ENCODE results near the gene ASCC2. TPM values are rescaled to one million over a fixed set of nuclear protein-coding genes. Genes with fewer than 3 reads are reported as not detected.
"Not testable (repeated sequence)": the region's sequence is repeated elsewhere in the genome, so short reads cannot be mapped to it uniquely, and the experiment has no call there.

Gene ASCC2
- total RNA-seq, 2 experiments from 2014 or later: 70.9 to 73.5 TPM

DNA sequence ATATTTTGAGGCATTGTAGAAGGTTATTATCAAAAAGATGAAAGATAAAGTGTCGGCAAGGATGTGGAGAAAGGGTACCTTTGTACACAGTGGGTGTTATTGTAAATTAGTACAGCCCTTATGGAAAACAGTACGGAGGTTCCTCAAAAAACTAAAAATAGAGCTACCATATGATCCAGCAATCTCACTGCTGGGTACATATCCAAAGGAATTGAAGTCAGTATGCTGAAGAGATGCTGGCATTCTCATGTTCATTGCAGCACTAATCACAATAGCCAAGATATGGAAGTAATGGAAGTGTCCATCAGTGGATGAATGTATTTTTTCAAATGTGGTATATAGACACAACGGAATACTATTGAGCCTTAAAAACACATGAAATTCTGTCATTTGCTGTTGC lies 29.8 kb upstream of the ASCC2 start:
- no peaks in the 10 kb centered on the region for H3K9me3 Mint-ChIP-seq
- no peaks in the 10 kb centered on the region for H3K36me3 Mint-ChIP-seq
- no peak for DNase-seq
- H3K4me3 Mint-ChIP-seq: no peak overlapping the region
- H3K27ac Mint-ChIP-seq: no peak overlapping the region
- H3K27me3 Mint-ChIP-seq: no peaks in the 10 kb centered on the region
- H3K4me1 Mint-ChIP-seq: peaks cover 5% of the 10 kb centered on the region

DNA sequence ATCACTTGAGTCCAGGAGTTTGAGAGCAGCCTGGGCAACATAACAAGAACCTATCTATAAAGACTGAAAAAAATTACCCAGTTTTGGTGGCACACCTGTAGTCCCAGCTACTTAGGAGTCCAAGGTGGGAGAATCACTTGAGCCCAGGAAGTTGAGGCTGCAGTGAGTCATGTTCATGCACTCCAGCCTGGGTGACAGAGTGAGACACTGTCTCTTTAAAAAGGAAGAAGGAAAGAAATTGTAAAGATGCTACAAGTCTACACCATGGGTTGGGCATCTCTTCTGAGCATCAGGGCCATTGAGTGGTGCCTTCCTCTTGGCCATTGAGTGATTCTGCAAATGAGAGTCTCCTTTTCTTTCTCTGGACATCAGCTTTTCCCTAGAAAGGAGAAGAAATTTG lies 29.2 kb upstream of the ASCC2 start:
- DNase-seq: no peak
- Mint-ChIP-seq H3K4me3 (no peak overlapping the region), H3K27me3 (no peaks in the 10 kb centered on the region), H3K27ac (no peak overlapping the region), H3K9me3 (no peaks in the 10 kb centered on the region), H3K4me1 (peaks cover 5% of the 10 kb centered on the region), H3K36me3 (no peaks in the 10 kb centered on the region)

DNA sequence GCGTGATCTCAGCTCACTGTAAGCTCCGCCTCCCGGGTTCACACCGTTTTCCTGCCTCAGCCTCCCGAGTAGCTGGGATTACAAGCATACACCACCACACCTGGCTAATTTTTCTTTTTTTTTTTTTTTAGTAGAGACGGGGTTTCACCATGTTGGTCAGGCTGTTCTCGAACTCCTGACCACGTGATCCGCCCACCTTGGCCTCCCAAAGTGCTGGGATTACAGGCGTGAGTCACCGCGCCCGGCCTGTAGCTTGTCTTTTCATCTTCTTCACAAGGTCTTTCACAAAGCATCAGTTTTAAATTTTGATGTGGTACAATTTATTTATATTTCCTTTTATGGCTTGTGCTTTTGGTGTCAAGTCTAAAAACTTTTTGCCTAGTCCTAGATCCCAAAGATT lies 27.5 kb upstream of the ASCC2 start:
- H3K36me3 Mint-ChIP-seq, H3K9me3 Mint-ChIP-seq, H3K27me3 Mint-ChIP-seq, H3K27ac Mint-ChIP-seq, H3K4me3 Mint-ChIP-seq, H3K4me1 Mint-ChIP-seq, DNase-seq: not testable (repeated sequence)

DNA sequence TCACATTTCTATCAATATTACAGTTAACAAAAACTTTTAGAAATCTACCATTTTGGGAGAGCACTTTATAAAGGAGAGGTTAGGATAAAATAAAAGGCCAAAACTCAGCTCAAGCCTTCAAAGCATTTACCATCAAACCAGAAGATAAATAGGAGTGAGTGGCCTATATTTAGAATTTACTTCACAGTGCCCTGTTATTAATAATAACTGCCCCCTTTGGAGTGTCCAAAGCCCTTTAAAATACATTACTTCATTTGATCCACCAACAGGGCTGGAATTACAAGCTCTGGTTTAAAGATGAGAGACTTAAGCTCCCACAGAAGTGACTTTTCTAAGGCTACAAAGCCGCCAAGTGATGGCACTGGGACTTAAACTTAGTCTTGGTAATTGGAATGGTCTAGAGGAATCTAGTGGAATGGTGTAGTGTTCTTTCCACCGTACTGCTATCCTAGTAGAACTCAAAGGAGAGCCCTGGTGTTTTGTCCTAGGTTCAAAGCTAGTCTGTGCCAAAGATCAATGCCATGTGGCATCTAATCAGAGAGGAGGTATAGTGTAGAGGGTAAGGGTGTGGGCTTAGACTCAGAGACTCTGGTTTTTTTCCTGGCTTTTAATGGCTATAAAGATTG lies 23.7 kb upstream of the ASCC2 start:
- Mint-ChIP-seq H3K9me3 (no peaks in the 10 kb centered on the region), H3K4me3 (no peak overlapping the region), H3K27me3 (no peaks in the 10 kb centered on the region), H3K27ac (no peak overlapping the region), H3K36me3 (no peaks in the 10 kb centered on the region), H3K4me1 (no peaks in the 10 kb centered on the region)
- no peak for DNase-seq

DNA sequence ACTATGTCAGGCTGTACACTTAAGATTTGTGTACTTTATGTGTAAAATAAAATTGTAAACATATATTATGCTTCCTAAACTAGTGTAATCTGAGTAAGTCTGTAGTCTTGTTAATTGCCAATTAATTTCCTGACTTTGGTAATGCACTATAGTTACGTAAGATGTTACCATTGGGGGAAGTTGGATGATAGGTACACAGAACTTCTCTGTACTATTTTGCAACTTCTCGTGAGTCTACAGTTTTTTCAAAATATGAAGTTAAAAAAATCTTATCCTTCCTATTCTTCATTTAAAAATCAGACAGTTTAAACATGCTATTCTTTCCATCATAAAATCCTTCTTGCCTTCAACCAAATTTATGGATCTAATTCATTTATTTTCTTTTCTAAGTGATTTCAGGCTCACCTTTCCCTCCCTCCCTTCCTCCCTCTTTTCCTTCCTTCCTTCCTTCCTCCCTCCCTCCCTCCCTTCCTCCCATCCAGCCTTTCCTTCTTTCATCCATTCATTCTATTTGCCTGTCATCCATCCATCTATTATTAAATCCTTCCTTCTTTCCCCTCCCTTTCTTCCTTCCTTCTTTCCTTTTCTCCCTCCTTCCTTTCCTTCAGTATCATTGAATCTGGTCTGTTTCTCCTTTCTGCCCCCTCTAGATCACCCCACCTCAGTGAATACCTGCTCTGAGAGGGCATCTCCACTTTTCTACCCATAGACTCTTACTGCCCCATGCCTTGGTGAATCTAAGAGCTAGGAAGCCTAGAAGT lies 22.1 kb upstream of the ASCC2 start:
- Mint-ChIP-seq H3K27me3 (no peaks in the 10 kb centered on the region), H3K9me3 (no peaks in the 10 kb centered on the region), H3K4me1 (no peaks in the 10 kb centered on the region), H3K4me3 (no peak overlapping the region), H3K27ac (no peak overlapping the region), H3K36me3 (no peaks in the 10 kb centered on the region)
- DNase-seq: no peak

DNA sequence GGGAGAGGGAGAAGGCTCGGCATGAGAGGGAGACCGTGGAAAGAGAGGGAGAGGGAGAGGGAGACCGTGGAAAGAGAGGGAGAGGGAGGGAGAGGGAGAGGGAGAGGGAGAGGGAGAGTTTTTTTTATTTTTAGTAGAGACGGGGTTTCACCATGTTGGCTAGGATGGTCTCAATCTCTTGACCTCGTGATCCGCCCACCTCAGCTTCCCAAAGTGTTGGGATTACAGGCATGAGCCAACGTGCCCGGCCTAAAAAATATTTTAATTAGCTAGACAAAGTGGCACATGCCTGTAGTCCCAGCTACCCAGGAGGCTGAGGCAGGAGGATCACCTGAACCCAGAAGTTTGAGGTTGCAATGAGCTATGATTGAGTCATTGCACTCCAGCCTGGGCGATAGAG lies 21.0 kb upstream of the ASCC2 start:
- H3K4me1 Mint-ChIP-seq, H3K4me3 Mint-ChIP-seq, H3K9me3 Mint-ChIP-seq, H3K36me3 Mint-ChIP-seq, H3K27ac Mint-ChIP-seq, DNase-seq, H3K27me3 Mint-ChIP-seq: not testable (repeated sequence)

DNA sequence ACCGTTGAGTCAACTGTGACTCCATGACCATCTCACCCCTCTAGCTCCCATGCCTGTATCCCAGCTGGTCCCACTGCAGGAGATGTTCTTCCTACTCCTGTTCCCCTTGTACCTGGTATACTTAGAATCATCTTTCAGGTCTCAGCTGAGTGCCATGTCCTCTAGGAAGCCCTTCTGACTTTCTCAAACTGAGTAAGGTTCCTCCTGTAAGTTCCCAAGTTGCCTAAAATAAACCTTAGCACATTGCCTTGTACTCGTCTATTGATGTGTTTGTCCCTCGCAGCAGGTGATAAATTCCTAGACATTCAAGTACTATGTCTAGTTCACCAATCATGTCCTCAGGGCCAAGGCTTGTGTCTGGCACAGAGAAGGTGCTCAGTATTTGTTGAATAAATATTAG lies 18.4 kb upstream of the ASCC2 start:
- no peak for DNase-seq

DNA sequence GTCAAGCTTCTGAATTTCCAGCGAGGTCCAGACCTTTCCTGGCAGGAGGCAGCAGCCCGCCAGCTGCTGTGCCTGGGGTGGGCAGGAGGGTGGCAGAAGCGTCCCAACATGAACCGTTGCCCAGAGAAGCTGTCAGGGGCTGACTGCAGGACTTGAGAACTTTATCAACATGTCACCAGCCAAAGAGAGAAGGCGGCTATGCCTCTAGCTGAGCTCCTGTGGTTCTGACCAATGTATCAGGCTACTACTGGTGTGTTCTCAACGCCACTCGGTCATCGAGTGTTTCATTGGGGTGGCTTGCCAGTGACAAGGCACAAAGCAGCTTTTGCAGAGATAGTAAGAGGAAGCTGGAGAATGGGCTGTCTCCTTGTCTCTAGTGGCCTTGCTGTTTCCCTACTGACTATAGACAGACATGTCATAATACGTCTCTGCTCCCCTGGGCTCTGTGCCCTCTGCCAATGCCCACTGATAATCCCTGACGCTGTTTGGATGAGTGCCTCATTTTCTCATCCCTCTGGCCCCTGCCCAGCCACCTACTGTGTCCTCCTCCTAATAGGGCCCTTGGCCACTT lies 17.6 kb upstream of the ASCC2 start:
- no peak overlapping the region for H3K4me3 Mint-ChIP-seq
- H3K4me1 Mint-ChIP-seq: no peaks in the 10 kb centered on the region
- no peaks in the 10 kb centered on the region for H3K27me3 Mint-ChIP-seq
- no peak for DNase-seq
- no peaks in the 10 kb centered on the region for H3K9me3 Mint-ChIP-seq
- no peaks in the 10 kb centered on the region for H3K36me3 Mint-ChIP-seq
- no peak overlapping the region for H3K27ac Mint-ChIP-seq

More for the DNA sequence above, 18.4 kb upstream of the ASCC2 start:
- H3K4me3 Mint-ChIP-seq: no peak overlapping the region
- H3K36me3 Mint-ChIP-seq: no peaks in the 10 kb centered on the region
- H3K4me1 Mint-ChIP-seq: no peaks in the 10 kb centered on the region
- no peaks in the 10 kb centered on the region for H3K27me3 Mint-ChIP-seq
- no peaks in the 10 kb centered on the region for H3K9me3 Mint-ChIP-seq
- no peak overlapping the region for H3K27ac Mint-ChIP-seq

DNA sequence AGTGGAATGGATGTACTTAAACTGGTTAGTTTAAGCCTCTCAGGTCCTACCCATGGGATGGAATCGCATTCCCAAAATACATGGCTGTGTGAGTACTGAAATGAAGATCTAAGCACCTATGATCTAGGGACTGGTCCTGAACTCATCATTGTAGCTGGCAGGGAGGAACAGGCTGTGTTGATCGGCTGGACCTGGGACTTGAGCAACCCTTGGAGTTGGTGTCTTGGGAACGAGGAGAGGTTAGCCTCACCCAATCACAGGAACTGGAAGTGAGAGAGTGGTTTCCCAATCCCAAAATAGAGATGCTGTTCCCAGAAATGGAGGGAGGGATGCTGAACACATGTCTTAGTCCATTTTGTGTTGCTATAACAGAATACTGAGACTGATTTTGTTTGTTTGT lies 16.4 kb upstream of the ASCC2 start:
- Mint-ChIP-seq H3K9me3 (no peaks in the 10 kb centered on the region), H3K27ac (no peak overlapping the region), H3K36me3 (no peaks in the 10 kb centered on the region), H3K4me1 (no peaks in the 10 kb centered on the region), H3K27me3 (no peaks in the 10 kb centered on the region), H3K4me3 (no peak overlapping the region)
- no peak for DNase-seq

DNA sequence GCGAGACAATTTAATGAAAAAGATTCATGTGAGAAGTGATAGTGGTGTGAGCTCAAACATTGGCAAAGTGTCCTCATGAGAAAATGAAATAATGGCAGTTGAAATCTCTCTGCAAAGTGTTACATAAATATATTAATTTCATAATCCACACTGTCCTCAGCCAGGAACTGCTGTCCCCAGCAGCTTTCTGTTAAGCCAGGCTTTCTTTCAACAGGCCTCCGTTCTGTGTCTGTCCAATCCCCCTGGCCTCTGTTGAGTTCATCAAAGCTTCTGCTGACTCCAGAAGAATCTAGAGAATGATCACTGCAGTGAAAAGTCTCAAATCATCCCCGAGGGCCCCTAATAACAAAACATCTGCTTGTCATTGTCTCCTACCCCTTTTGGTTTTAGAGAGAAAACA lies 10.0 kb upstream of the ASCC2 start:
- H3K4me3 Mint-ChIP-seq: no peak overlapping the region
- no peak overlapping the region for H3K27ac Mint-ChIP-seq
- H3K36me3 Mint-ChIP-seq: peaks cover 3% of the 10 kb centered on the region
- no peaks in the 10 kb centered on the region for H3K4me1 Mint-ChIP-seq
- no peak for DNase-seq
- no peaks in the 10 kb centered on the region for H3K27me3 Mint-ChIP-seq
- H3K9me3 Mint-ChIP-seq: peaks cover 2% of the 10 kb centered on the region

DNA sequence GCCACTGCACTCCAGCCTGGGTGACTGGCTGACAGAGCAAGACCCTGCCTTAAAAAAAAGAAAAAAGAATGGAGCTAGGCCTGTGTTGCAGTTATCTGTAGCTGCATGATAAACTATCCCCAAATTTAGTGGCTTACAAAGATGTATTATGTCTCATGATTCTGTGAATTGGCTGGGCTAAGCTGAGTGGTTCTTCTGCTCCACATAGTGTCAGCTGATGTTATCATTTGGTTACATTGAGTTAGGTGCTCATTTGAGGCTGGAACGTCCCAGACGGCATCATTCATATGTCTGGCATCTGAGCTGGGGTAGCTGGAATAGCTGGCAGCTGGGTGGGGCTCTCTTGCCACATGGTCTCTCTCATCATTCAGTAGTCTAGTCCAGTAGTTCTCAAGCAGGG lies 8.2 kb upstream of the ASCC2 start:
- Mint-ChIP-seq H3K27me3 (no peaks in the 10 kb centered on the region), H3K9me3 (peaks cover 2% of the 10 kb centered on the region), H3K4me3 (no peak overlapping the region), H3K27ac (no peak overlapping the region), H3K36me3 (peaks cover 3% of the 10 kb centered on the region), H3K4me1 (no peaks in the 10 kb centered on the region)
- no peak for DNase-seq

DNA sequence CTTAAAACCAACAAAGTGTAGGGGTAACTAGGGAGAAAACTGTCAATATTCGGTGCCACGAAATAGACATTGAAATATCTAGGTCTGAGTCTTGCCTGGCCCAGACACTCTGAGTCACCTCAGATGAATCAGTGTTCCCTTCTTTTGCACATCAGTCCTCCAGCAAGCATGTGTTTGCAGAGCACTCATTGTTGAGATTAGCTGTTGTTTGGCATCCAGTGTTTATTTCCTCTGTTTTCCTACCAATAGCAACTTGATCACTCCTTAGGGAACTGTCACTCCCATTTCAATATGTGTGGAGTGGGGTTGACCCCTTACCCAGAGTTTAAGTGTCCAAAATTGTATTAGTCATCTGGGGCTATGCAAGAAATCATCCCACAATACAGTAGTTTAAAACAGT lies 4.7 kb upstream of the ASCC2 start:
- H3K4me1 Mint-ChIP-seq: peaks cover 9% of the 10 kb centered on the region
- no peak overlapping the region for H3K4me3 Mint-ChIP-seq
- no peaks in the 10 kb centered on the region for H3K27me3 Mint-ChIP-seq
- H3K9me3 Mint-ChIP-seq: peaks cover 2% of the 10 kb centered on the region
- no peak overlapping the region for H3K27ac Mint-ChIP-seq
- H3K36me3 Mint-ChIP-seq: peaks cover 3% of the 10 kb centered on the region
- DNase-seq: no peak

DNA sequence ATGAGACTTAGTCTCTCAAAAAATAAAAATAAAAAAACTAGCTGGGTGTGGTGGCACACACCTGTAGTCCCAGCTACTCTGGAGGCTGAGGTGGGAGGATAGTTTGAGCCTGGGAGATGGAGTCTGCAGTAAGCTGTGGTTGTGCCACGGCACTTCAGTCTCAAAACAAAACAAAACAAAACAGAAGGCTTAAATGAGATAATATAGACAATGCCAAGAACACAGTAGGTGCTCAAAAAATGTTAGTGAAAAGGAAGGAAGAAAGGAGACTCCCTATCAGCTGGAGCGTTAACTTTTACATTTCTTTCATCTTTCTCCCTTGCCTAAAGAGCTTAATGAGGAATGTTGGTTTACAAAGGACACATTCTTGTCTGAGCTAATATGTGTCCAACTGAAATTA lies 4.1 kb upstream of the ASCC2 start:
- no peak overlapping the region for H3K4me3 Mint-ChIP-seq
- H3K27me3 Mint-ChIP-seq: no peaks in the 10 kb centered on the region
- no peak for DNase-seq
- H3K36me3 Mint-ChIP-seq: peaks cover 3% of the 10 kb centered on the region
- no peak overlapping the region for H3K27ac Mint-ChIP-seq
- H3K9me3 Mint-ChIP-seq: peaks cover 2% of the 10 kb centered on the region
- H3K4me1 Mint-ChIP-seq: peaks cover 13% of the 10 kb centered on the region

DNA sequence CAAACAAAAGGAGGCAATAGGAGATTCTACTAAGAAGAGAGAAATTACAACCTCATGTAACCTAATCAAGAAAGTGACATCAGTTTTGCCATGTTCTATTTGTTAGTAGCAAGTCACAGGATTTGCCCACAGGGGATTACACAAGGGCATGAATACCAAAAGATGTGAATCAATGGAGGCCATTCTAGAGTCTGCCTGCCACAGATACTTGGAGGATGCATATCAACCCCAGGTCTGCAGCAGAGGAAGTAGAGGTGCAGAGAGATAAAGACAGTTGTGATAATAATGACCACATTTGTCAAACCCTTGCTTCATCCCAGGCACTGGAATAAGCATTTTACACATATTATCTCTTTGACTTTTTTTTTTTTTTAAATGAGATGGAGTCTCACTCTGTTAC lies 2.4 kb upstream of the ASCC2 start:
- Mint-ChIP-seq H3K36me3 (peaks cover 5% of the 10 kb centered on the region), H3K4me3 (no peak overlapping the region), H3K4me1 (peaks cover 28% of the 10 kb centered on the region), H3K27ac (no peak overlapping the region), H3K9me3 (no peaks in the 10 kb centered on the region), H3K27me3 (no peaks in the 10 kb centered on the region)
- no peak for DNase-seq

DNA sequence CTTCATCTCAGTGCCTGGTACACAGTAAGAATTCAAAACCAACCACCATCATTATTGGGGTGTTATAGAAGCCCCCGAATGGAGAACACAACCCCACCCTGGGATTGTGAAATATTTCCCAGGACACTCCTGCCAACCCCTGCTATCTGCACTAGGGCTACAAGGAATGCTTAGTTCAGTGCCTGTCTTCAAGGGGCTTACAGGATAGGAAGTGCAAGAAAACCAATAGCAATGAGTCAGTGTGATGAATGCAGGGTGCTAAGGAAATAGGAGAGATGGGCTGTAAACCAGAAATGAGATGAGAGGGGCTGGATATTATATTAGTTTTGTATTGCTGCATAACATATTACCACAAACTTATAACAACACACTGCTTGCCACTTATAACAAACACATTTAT lies 965 bp upstream of the ASCC2 start:
- Mint-ChIP-seq H3K36me3 (peaks cover 5% of the 10 kb centered on the region), H3K4me1 (peaks cover 32% of the 10 kb centered on the region), H3K27ac (peak overlapping the region; percentile 93), H3K27me3 (no peaks in the 10 kb centered on the region), H3K9me3 (no peaks in the 10 kb centered on the region), H3K4me3 (peak overlapping the region; percentile 89)
- no peak for DNase-seq

DNA sequence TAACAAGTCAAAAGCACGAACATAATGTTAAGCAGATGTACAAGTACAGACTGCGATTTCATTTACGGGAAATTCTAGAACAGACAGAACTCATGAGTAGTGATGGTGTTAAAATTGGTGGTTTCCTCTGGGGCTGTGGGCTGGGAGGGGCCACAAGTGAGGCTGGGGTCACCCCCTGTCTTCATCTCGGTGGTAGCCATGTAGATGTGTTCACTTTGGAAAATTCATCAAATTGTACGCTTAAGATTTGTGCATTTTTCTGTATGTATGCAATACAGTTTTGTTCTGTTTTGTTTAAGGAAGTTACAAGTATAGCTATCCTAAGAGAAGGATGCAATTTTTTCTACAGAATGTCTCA lies 504 bp upstream of the ASCC2 start:
- H3K36me3 Mint-ChIP-seq: peaks cover 5% of the 10 kb centered on the region
- no peak for DNase-seq
- H3K9me3 Mint-ChIP-seq: no peaks in the 10 kb centered on the region
- peak overlapping the region; percentile 89 for H3K4me3 Mint-ChIP-seq
- H3K27ac Mint-ChIP-seq: peak overlapping the region; percentile 93
- no peaks in the 10 kb centered on the region for H3K27me3 Mint-ChIP-seq
- H3K4me1 Mint-ChIP-seq: peaks cover 33% of the 10 kb centered on the region
